Astrocyte (in vitro differentiated cells and primary cell): ENCODE results near the gene TMEM17. TPM values are rescaled to one million over a fixed set of nuclear protein-coding genes. Genes with fewer than 3 reads are reported as not detected.

ENCODE experiments used
- DNase-seq: peaks from one replicate; pipeline ENCODE4 v3.0.0-alpha.2; 2010; ENCODE audit warnings: low read depth
- FAIRE-seq: peaks from 2 replicates; lab custom pipeline; 2011; peaks lifted over from hg19 to GRCh38; lab: Jason Lieb, UNC
- H2AFZ ChIP-seq: 2 replicates; pipeline ENCODE4 v1.6.0; 2012; ENCODE audit warnings: low read depth, low read length, inconsistent platforms
- H3K27ac ChIP-seq: 2 replicates; pipeline ENCODE4 v1.5.1; 2011; ENCODE audit warnings: low read depth, low read length, inconsistent platforms
- H3K27me3 ChIP-seq: 2 replicates; pipeline ENCODE4 v1.6.0; 2011; ENCODE audit warnings: low read length, inconsistent platforms; ENCODE audit not compliant: insufficient read depth
- H3K36me3 ChIP-seq: 2 replicates; pipeline ENCODE4 v1.5.1; 2011; ENCODE audit warnings: low read length, inconsistent platforms; ENCODE audit not compliant: insufficient read depth
- H3K4me1 ChIP-seq: 2 replicates; pipeline ENCODE4 v1.5.1; 2011; ENCODE audit warnings: low read length, inconsistent platforms; ENCODE audit not compliant: insufficient read depth
- H3K4me2 ChIP-seq: 2 replicates; pipeline ENCODE4 v1.6.0; 2012; ENCODE audit warnings: low read length, inconsistent platforms
- H3K4me3 ChIP-seq: 2 replicates; pipeline ENCODE4 v1.5.1; 2011; ENCODE audit warnings: low read depth, mild to moderate bottlenecking, low read length, inconsistent platforms; ENCODE audit not compliant: insufficient read depth
- H3K79me2 ChIP-seq: 2 replicates; pipeline ENCODE4 v1.6.0; 2012; ENCODE audit warnings: mild to moderate bottlenecking, low read length, inconsistent platforms; ENCODE audit not compliant: insufficient read depth
- H3K9ac ChIP-seq: 2 replicates; pipeline ENCODE4 v1.6.0; 2012; ENCODE audit warnings: mild to moderate bottlenecking, low read length, inconsistent platforms
- H3K9me3 ChIP-seq: 2 replicates; pipeline ENCODE4 v1.5.1; 2012; ENCODE audit warnings: low read depth, mild to moderate bottlenecking, low read length, inconsistent platforms; ENCODE audit not compliant: insufficient read depth
- H4K20me1 ChIP-seq: 2 replicates; pipeline ENCODE4 v1.6.0; 2012; ENCODE audit warnings: low read length, inconsistent platforms; ENCODE audit not compliant: insufficient read depth
- H3K27ac Mint-ChIP-seq: one replicate; pipeline ENCODE4 v1.8.0; 2021; ENCODE audit warnings: mild to moderate bottlenecking, mixed read lengths; ENCODE audit not compliant: unreplicated experiment
- H3K27me3 Mint-ChIP-seq: one replicate; pipeline ENCODE4 v1.8.0; 2021; ENCODE audit warnings: low read depth, mixed read lengths; ENCODE audit not compliant: unreplicated experiment
- H3K36me3 Mint-ChIP-seq: one replicate; pipeline ENCODE4 v1.8.0; 2021; ENCODE audit warnings: low read depth, mixed read lengths; ENCODE audit not compliant: unreplicated experiment
- H3K4me1 Mint-ChIP-seq: one replicate; pipeline ENCODE4 v1.8.0; 2021; ENCODE audit warnings: low read depth, mixed read lengths; ENCODE audit not compliant: unreplicated experiment
- H3K4me3 Mint-ChIP-seq: one replicate; pipeline ENCODE4 v1.8.0; 2021; ENCODE audit warnings: mild to moderate bottlenecking, moderate library complexity, mixed read lengths; ENCODE audit not compliant: unreplicated experiment
- H3K9me3 Mint-ChIP-seq: one replicate; pipeline ENCODE4 v1.8.0; 2021; ENCODE audit warnings: mild to moderate bottlenecking, mixed read lengths; ENCODE audit not compliant: unreplicated experiment
- CTCF ChIP-seq: IDR thresholded peaks from 2 replicates; pipeline ENCODE4 v1.5.1; 2011; ENCODE audit warnings: low read depth, mild to moderate bottlenecking, inconsistent platforms, low read length, moderate library complexity; ENCODE audit not compliant: insufficient read depth
- EZH2 ChIP-seq: IDR thresholded peaks from 2 replicates; pipeline ENCODE4 v1.6.1; 2012; ENCODE audit warnings: mild to moderate bottlenecking, low read length, inconsistent platforms; ENCODE audit not compliant: insufficient read depth
- total RNA-seq: library from RNA; stranded (reverse); gene quantifications from 2 replicates; pipeline ENCODE4 v1.2.1, GENCODE V29; 2021

The TMEM17 gene
- total RNA-seq, 1 donor from 2014 or later, result 2.7 TPM

DNA sequence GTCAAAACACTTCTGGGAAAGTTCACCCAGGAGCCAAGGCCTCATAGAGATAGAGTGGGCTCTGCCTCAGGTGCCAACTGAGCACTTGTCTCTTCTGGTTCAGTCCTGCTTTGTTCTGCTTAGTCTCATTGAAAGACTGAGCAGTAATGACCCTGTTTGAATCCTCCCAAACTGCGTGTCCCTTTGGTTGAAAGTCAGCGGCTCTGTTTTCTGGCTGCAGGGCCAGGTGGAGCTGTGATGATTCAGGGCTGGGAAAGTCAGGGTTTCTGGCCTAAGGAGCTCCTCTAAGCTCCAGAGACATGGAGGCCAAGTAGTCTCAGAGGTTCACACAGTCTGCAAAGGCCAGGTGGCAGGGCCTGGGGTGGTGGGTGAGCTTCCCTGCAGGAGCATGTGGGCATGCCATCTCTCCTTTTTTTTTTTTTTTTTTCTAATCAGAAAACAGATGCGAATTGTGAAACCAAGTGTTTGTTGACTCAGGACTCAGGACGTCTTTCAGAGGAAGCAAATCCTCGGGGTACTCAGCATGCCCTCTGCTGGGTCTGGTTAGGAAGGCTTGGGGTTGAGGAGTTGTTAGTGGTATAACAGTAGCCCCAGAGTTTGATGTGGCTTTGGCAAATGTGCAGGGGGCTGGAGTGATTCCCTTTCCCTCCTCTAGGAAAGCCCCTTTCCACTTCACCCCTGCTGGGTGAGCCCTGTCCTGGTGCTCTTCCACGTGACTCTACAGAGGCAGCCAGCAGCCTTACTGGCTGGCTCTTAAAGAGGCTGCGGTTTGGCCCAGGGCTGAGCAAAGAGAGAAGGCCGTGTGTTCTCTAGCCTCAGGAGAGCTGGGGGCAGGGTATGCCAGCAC lies 38.3 kb downstream of the TMEM17 start:
- H3K4me1 ChIP-seq, result no peaks in the 10 kb centered on the region
- no peak overlapping the region for H3K4me3 ChIP-seq
- H3K9ac ChIP-seq, result no peak overlapping the region
- TF ChIP-seq CTCF (no peak), EZH2 (no peak)
- no peak overlapping the region for H3K4me2 ChIP-seq
- DNase-seq, result no peak
- H3K27me3 ChIP-seq, result peaks cover 3% of the 10 kb centered on the region
- H3K79me2 ChIP-seq, result no peaks in the 10 kb centered on the region
- FAIRE-seq, result no peak
- H2AFZ ChIP-seq, result no peak overlapping the region
- H3K27me3 Mint-ChIP-seq, result peaks cover 17% of the 10 kb centered on the region
- H3K4me3 Mint-ChIP-seq, result no peak overlapping the region
- H3K9me3 Mint-ChIP-seq, result no peaks in the 10 kb centered on the region
- H4K20me1 ChIP-seq, result no peaks in the 10 kb centered on the region
- no peaks in the 10 kb centered on the region for H3K36me3 Mint-ChIP-seq
- no peak overlapping the region for H3K27ac ChIP-seq
- H3K4me1 Mint-ChIP-seq, result peaks cover 7% of the 10 kb centered on the region
- no peak overlapping the region for H3K27ac Mint-ChIP-seq
- no peaks in the 10 kb centered on the region for H3K9me3 ChIP-seq
- no peaks in the 10 kb centered on the region for H3K36me3 ChIP-seq

GRCh38 chr2:62467100-62467474 lies 38.9 kb downstream of the TMEM17 start:
- DNase-seq, result no peak
- peaks cover 3% of the 10 kb centered on the region for H3K27me3 ChIP-seq
- H3K9me3 ChIP-seq, result no peaks in the 10 kb centered on the region
- FAIRE-seq, result no peak
- Mint-ChIP-seq H3K4me3 (no peak overlapping the region), H3K27ac (no peak overlapping the region), H3K27me3 (peaks cover 14% of the 10 kb centered on the region), H3K36me3 (no peaks in the 10 kb centered on the region), H3K9me3 (no peaks in the 10 kb centered on the region), H3K4me1 (peaks cover 7% of the 10 kb centered on the region)
- no peaks in the 10 kb centered on the region for H4K20me1 ChIP-seq
- H3K27ac ChIP-seq, result no peak overlapping the region
- H3K4me3 ChIP-seq, result no peak overlapping the region
- H3K4me1 ChIP-seq, result no peaks in the 10 kb centered on the region
- no peak overlapping the region for H2AFZ ChIP-seq
- no peak for TF ChIP-seq EZH2
- TF ChIP-seq CTCF, result no peak
- no peak overlapping the region for H3K4me2 ChIP-seq
- no peak overlapping the region for H3K9ac ChIP-seq
- no peaks in the 10 kb centered on the region for H3K36me3 ChIP-seq
- no peaks in the 10 kb centered on the region for H3K79me2 ChIP-seq

DNA sequence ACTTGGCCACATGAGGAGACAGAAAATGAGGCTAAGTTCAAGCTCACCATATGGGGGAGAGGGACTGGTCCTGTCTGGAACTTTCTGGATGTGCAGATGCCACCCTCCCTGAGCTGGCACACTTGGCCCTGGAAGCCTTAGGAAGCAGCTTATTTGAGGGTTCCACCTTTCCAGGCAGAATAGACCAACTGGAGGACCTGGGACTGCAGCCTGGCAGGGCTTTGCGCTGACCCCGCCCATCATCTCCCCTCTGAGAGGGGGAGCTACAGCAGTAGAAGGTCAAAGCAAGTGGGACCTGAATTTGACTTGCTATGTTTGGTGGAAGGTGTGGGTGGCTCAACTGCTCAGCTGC lies 39.5 kb downstream of the TMEM17 start:
- H4K20me1 ChIP-seq, result no peaks in the 10 kb centered on the region
- no peak overlapping the region for H3K4me2 ChIP-seq
- H3K79me2 ChIP-seq, result no peaks in the 10 kb centered on the region
- peak overlapping the region; percentile 49 for H2AFZ ChIP-seq
- Mint-ChIP-seq H3K27me3 (peaks cover 13% of the 10 kb centered on the region), H3K36me3 (no peaks in the 10 kb centered on the region), H3K4me3 (no peak overlapping the region), H3K9me3 (no peaks in the 10 kb centered on the region), H3K27ac (no peak overlapping the region), H3K4me1 (peaks cover 7% of the 10 kb centered on the region)
- peaks cover 3% of the 10 kb centered on the region for H3K27me3 ChIP-seq
- H3K27ac ChIP-seq, result no peak overlapping the region
- no peak overlapping the region for H3K4me3 ChIP-seq
- H3K9ac ChIP-seq, result no peak overlapping the region
- H3K36me3 ChIP-seq, result no peaks in the 10 kb centered on the region
- no peak for DNase-seq
- TF ChIP-seq EZH2 (no peak), CTCF (no peak)
- FAIRE-seq, result no peak
- H3K4me1 ChIP-seq, result no peaks in the 10 kb centered on the region
- no peaks in the 10 kb centered on the region for H3K9me3 ChIP-seq
